ENCODE measurements around the gene SBNO2. TPM values are rescaled to one million over a fixed set of nuclear protein-coding genes. Genes with fewer than 3 reads are reported as not detected.
A peak's percentile ranks its signal among the peaks of the same experiment; 100 is the strongest.

Gene SBNO2
- total and polyA plus RNA-seq, 2 experiments from 2014 or later = 6.9 to 35.4 TPM

DNA sequence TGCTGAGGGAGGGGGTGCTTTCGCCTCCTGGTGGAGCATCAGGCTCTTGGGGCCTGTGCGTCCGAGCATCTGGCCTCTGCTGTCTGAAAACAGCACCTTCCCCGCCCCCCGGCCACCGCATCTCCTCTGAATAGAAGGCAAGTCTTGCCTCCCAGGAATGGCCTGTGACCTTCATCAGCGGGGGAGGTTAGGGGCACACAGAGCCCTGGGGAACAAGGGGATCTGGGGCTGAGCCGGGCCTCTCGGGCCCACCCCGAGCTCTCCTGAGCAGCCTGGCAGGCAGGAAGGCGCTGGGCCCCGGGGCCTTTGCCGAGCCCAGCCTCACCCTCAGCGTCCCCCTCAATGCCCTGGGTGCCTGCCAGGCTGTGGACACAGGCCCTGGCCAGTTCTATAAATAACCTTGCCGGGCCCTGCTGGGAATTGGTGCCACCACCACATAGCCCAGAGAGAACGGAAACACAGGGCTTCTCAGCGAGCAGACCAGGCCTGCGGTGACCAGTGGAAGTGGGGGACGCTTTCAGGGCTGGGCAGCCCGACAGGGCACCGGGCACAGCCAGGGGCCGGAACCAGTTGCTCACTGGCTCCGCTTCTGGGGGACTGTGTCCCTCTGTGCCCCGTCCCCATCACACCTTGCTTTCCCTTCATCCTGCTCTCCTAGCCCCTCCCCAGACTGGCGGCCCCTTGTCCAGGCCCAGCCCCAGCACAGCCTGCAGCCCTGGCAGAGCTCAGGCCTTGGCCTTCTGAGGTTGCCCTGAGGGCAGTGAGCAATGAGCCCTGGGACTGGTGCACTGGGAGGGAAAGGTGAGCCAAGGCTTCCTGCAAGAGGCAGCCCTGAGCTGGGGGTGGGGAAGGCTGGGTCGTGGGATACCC, 41.0 kb upstream of the SBNO2 start:
- no peak for TF ChIP-seq CREB1 (CRISPR knock-in tag; IDR thresholded peaks at IDR 0.05; ENCODE audit: low read depth)
- TF ChIP-seq CTCF (conservative IDR thresholded peaks at IDR 0.05; ENCODE audit: low read depth in 2 of 2) = peak in 1 of 2 experiments; percentile 20; a peak in 1 of 4 replicates
- no peaks in the 10 kb centered on the region for H3K27me3 ChIP-seq (ENCODE audit: insufficient read depth)
- peaks cover 32% of the 10 kb centered on the region for H3K4me1 Mint-ChIP-seq
- H3K27ac Mint-ChIP-seq = no peak overlapping the region
- peaks cover 90% of the 10 kb centered on the region for H3K79me2 ChIP-seq (replicated peaks; ENCODE audit: insufficient read depth)
- no peak overlapping the region for H2AFZ ChIP-seq
- ATAC-seq = no peak
- DNase-seq (ENCODE audit: low spot score) = no peak
- no peaks in the 10 kb centered on the region for H3K9me2 ChIP-seq (ENCODE audit: insufficient read depth)
- H3F3A ChIP-seq (replicated peaks; ENCODE audit: low read depth) = peaks cover 14% of the 10 kb centered on the region
- no peak overlapping the region for H3K4me3 Mint-ChIP-seq
- no peaks in the 10 kb centered on the region for H3K9me3 Mint-ChIP-seq
- H3K4me2 ChIP-seq = no peak overlapping the region
- no peaks in the 10 kb centered on the region; the same call in 1 of the 2 replicates for H3K36me3 ChIP-seq (ENCODE audit: insufficient read depth)
- peaks cover 45% of the 10 kb centered on the region; the same call in 1 of the 2 replicates for H4K20me1 ChIP-seq (replicated peaks; ENCODE audit: insufficient read depth)
- H3K27ac ChIP-seq (ENCODE audit: low read depth) = no peak overlapping the region
- H3K4me1 ChIP-seq (ENCODE audit: insufficient read depth) = peaks cover 19% of the 10 kb centered on the region; the same call in 1 of the 2 replicates
- peaks cover 12% of the 10 kb centered on the region for H3K27me3 Mint-ChIP-seq (ENCODE audit: insufficient read depth, low read depth, poor library complexity)
- peaks cover 12% of the 10 kb centered on the region; the same call in 2 of the 3 replicates for H3K36me3 Mint-ChIP-seq (ENCODE audit: low read depth)
- no peak overlapping the region for H3K4me3 ChIP-seq

GRCh38 chr19:1214299-1214861, 40.3 kb upstream of the SBNO2 start:
- H3K36me3 ChIP-seq (ENCODE audit: insufficient read depth) = no peaks in the 10 kb centered on the region; the same call in 1 of the 2 replicates
- H3K27ac Mint-ChIP-seq = peak overlapping the region; percentile 81; the same call in 1 of the 2 replicates
- peaks cover 15% of the 10 kb centered on the region for H3K36me3 Mint-ChIP-seq (ENCODE audit: low read depth)
- TF ChIP-seq, protein P1, sequence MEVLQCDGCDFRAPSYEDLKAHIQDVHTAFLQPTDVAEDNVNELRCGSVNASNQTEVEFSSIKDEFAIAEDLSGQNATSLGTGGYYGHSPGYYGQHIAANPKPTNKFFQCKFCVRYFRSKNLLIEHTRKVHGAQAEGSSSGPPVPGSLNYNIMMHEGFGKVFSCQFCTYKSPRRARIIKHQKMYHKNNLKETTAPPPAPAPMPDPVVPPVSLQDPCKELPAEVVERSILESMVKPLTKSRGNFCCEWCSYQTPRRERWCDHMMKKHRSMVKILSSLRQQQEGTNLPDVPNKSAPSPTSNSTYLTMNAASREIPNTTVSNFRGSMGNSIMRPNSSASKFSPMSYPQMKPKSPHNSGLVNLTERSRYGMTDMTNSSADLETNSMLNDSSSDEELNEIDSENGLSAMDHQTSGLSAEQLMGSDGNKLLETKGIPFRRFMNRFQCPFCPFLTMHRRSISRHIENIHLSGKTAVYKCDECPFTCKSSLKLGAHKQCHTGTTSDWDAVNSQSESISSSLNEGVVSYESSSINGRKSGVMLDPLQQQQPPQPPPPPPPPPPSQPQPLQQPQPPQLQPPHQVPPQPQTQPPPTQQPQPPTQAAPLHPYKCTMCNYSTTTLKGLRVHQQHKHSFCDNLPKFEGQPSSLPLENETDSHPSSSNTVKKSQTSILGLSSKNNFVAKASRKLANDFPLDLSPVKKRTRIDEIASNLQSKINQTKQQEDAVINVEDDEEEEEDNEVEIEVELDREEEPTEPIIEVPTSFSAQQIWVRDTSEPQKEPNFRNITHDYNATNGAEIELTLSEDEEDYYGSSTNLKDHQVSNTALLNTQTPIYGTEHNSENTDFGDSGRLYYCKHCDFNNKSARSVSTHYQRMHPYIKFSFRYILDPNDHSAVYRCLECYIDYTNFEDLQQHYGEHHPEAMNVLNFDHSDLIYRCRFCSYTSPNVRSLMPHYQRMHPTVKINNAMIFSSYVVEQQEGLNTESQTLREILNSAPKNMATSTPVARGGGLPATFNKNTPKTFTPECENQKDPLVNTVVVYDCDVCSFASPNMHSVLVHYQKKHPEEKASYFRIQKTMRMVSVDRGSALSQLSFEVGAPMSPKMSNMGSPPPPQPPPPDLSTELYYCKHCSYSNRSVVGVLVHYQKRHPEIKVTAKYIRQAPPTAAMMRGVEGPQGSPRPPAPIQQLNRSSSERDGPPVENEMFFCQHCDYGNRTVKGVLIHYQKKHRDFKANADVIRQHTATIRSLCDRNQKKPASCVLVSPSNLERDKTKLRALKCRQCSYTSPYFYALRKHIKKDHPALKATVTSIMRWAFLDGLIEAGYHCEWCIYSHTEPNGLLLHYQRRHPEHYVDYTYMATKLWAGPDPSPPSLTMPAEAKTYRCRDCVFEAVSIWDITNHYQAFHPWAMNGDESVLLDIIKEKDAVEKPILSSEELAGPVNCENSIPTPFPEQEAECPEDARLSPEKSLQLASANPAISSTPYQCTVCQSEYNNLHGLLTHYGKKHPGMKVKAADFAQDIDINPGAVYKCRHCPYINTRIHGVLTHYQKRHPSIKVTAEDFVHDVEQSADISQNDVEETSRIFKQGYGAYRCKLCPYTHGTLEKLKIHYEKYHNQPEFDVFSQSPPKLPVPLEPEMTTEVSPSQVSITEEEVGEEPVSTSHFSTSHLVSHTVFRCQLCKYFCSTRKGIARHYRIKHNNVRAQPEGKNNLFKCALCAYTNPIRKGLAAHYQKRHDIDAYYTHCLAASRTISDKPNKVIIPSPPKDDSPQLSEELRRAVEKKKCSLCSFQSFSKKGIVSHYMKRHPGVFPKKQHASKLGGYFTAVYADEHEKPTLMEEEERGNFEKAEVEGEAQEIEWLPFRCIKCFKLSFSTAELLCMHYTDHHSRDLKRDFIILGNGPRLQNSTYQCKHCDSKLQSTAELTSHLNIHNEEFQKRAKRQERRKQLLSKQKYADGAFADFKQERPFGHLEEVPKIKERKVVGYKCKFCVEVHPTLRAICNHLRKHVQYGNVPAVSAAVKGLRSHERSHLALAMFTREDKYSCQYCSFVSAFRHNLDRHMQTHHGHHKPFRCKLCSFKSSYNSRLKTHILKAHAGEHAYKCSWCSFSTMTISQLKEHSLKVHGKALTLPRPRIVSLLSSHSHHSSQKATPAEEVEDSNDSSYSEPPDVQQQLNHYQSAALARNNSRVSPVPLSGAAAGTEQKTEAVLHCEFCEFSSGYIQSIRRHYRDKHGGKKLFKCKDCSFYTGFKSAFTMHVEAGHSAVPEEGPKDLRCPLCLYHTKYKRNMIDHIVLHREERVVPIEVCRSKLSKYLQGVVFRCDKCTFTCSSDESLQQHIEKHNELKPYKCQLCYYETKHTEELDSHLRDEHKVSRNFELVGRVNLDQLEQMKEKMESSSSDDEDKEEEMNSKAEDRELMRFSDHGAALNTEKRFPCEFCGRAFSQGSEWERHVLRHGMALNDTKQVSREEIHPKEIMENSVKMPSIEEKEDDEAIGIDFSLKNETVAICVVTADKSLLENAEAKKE (CRISPR knock-in tag; IDR thresholded peaks at IDR 0.05) = no peak
- H3K27me3 Mint-ChIP-seq (ENCODE audit: insufficient read depth, low read depth, poor library complexity) = peaks cover 11% of the 10 kb centered on the region
- DNase-seq (ENCODE audit: low spot score) (no peak), ATAC-seq (no peak)
- H3K4me3 Mint-ChIP-seq = no peak overlapping the region
- peaks cover 94% of the 10 kb centered on the region for H3K79me2 ChIP-seq (replicated peaks; ENCODE audit: insufficient read depth)
- no peak overlapping the region for H2AFZ ChIP-seq
- peak overlapping the region; percentile 84 for H3K27ac ChIP-seq (ENCODE audit: low read depth)
- no peak overlapping the region for H3K4me2 ChIP-seq
- peaks cover 51% of the 10 kb centered on the region; the same call in 1 of the 2 replicates for H4K20me1 ChIP-seq (replicated peaks; ENCODE audit: insufficient read depth)
- H3K27me3 ChIP-seq (ENCODE audit: insufficient read depth) = no peaks in the 10 kb centered on the region
- H3K9me2 ChIP-seq (ENCODE audit: insufficient read depth) = no peaks in the 10 kb centered on the region
- peaks cover 19% of the 10 kb centered on the region; the same call in 1 of the 2 replicates for H3K4me1 ChIP-seq (ENCODE audit: insufficient read depth)
- no peaks in the 10 kb centered on the region for H3K9me3 Mint-ChIP-seq
- H3K4me1 Mint-ChIP-seq = peaks cover 34% of the 10 kb centered on the region
- H3F3A ChIP-seq (replicated peaks; ENCODE audit: low read depth) = peaks cover 14% of the 10 kb centered on the region
- no peak overlapping the region for H3K4me3 ChIP-seq

All from GM23338 (cell line).